Measurements from ENCODE around the gene PI16.

PI16 gene

DNA sequence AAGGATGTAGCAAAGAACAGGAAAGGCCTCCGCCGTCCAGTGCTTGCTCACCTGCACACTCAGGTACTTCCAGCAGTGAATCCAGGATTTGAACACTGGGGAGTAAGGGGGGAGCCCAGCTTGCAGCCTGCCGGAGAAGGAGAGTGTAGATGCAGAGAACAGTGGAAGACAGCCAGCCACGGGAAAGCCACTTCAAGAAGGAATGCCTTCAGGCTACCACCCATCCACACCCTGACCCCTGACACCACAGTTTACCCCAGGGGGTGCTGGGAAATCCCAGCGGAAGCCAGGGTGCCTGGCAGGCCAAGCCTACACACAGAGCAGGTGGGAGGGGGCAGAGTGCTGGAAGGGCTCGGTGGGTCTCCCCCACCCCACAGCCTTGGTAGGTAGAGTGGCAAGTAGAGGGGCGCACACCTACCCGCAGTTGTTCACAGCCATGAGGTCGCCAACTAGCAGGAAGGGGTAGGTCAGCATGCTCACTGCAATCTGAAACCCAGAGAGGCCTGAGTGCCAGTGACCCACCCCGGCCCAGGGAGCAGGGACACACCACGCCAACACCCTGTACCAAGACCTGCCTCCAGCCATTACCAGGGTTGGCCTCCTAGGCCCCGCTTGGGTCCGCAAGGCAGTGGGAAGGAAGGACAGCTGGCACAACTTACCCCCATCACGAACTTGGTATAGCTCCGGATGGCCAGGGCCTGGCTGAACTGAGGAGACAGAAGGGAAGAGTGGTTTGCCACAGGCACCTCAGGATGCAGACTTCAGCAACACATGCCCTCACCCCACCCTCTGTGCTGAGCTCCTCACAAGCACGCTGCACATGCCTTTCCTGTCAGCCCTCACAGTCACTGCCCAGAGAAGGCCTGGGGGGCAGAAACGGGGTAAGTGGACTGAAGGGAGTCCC is 15.7 kb downstream of the PI16 start:
- Histone ChIP-seq H3K27me3 (ENCODE audit: insufficient read depth, low read depth, severe bottlenecking) (no peaks in the 10 kb centered on the region), H3K9me3 (ENCODE audit: severe bottlenecking) (no peaks in the 10 kb centered on the region), H3K4me3 (ENCODE audit: low read depth, low read length) (no peak overlapping the region), H3K36me3 (peaks cover 89% of the 10 kb centered on the region), H3K27ac (peak overlapping the region; percentile 42)
- DNase-seq: no peak
- TF ChIP-seq, protein P1, sequence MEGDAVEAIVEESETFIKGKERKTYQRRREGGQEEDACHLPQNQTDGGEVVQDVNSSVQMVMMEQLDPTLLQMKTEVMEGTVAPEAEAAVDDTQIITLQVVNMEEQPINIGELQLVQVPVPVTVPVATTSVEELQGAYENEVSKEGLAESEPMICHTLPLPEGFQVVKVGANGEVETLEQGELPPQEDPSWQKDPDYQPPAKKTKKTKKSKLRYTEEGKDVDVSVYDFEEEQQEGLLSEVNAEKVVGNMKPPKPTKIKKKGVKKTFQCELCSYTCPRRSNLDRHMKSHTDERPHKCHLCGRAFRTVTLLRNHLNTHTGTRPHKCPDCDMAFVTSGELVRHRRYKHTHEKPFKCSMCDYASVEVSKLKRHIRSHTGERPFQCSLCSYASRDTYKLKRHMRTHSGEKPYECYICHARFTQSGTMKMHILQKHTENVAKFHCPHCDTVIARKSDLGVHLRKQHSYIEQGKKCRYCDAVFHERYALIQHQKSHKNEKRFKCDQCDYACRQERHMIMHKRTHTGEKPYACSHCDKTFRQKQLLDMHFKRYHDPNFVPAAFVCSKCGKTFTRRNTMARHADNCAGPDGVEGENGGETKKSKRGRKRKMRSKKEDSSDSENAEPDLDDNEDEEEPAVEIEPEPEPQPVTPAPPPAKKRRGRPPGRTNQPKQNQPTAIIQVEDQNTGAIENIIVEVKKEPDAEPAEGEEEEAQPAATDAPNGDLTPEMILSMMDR (IDR thresholded peaks at IDR 0.05; ENCODE audit: low read depth, low read length): no peak

DNA sequence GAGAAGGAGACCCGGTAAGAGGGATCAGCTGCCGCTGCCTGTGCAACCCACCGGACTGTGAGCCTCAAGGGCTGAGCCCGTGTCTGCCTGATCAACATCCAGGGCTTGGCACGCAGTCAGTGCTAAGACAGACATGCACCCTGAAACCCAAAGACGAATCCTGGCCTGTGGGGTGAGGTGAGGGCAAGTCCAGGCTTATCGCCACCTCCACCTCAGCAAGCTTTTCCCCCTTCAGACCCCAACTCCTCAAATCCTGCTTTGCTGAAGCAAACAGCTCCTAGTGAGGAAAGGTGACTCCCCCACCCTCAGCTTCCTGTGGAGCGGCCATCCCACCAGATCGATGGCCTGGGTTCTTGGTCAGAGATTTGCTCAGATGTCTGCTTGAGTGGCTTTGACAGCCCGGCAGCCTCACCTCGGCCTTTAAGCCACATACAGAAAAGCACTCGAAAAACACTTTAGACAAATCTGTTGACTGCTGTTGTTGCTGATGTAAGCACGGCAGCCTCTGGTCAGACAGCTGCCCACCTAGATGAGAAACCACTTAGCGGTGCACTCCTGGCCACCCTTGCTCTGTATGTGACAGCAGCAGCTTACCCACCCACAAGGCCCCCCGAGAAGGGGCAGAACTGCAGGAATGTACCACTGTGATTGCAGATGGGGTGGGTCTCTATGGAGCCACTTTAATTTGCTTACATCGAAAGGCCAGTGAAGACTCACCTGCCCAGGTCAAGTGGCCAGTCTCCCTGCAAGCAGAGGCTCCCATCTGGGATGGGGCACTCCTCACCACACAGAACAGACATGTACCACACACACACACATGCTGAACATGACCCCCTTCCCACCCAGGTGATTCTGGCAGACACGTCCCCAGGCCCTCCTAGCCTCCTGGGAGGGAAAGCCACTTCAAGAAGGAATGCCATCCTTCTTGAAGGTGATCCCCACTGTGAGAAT is 16.6 kb downstream of the PI16 start:
- peak overlapping the region; percentile 42 for H3K27ac ChIP-seq
- no peaks in the 10 kb centered on the region for H3K9me3 ChIP-seq (ENCODE audit: severe bottlenecking)
- TF ChIP-seq, protein P1 (IDR thresholded peaks at IDR 0.05; ENCODE audit: low read depth, low read length): no peak
- H3K4me3 ChIP-seq (ENCODE audit: low read depth, low read length): no peak overlapping the region
- H3K36me3 ChIP-seq: peaks cover 96% of the 10 kb centered on the region
- DNase-seq: no peak
- H3K27me3 ChIP-seq (ENCODE audit: insufficient read depth, low read depth, severe bottlenecking): no peaks in the 10 kb centered on the region

DNA sequence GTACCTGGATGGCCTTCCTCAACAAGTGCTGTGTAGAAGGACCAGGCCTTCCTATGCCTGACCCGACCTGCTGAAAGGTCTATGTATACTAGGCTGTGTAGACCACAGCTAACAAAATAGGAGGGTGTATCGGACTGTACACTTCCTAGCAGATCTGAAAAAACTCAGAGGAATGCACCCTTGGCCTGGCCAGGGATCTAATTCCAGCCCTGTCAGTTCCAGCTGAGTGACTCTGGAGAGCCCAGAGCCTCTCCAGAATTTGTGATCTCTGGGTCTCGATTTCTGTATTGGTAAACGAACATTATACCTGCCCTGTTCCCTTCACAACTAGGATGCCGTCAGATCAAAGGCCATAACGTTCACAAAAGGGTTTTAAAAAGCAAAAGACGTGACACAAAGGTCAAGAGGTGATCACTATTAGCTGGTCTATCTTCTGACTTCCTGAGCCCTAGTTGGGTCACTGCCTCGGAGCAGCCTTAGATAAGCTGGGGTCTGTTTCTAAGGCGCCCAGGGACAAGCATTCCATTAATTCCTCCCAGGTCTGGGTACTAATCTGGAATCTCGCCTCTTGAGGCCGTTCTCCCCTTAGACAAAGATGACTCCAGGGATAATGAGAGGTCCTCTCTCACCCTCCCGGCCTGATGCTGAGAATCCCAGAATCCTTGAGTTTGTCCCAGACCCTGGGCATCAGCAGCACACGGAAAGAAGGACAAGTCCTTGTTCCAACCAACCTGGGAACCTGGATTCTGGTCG is 17.6 kb downstream of the PI16 start:
- Histone ChIP-seq H3K27me3 (ENCODE audit: insufficient read depth, low read depth, severe bottlenecking) (no peaks in the 10 kb centered on the region), H3K27ac (no peak overlapping the region), H3K9me3 (ENCODE audit: severe bottlenecking) (no peaks in the 10 kb centered on the region), H3K4me3 (ENCODE audit: low read depth, low read length) (no peak overlapping the region), H3K36me3 (peaks cover 100% of the 10 kb centered on the region)
- TF ChIP-seq, protein P1 (IDR thresholded peaks at IDR 0.05; ENCODE audit: low read depth, low read length): no peak
- DNase-seq: no peak

DNA sequence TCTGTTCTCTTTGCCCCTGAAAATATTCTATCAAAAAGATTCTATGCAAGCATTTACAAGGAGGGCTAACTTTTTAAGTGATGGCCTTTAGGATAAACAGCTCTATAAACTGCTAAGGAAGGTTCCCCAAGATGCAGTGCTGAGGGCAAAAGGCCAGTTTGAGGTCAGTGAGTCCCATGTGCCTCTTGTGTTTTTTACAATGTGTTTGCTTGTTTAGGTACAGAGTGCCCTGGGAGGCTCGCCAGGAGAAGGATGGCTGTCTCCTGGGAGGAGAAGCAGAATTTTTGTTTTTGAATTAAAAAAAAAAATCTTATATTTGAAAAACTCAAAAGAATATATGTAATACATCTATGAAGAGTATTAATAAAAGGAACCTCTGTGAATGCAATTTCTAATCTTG is 18.7 kb downstream of the PI16 start:
- H3K9me3 ChIP-seq (ENCODE audit: severe bottlenecking): no peaks in the 10 kb centered on the region
- TF ChIP-seq, protein P1 (IDR thresholded peaks at IDR 0.05; ENCODE audit: low read depth, low read length): no peak
- no peak for DNase-seq
- peaks cover 100% of the 10 kb centered on the region for H3K36me3 ChIP-seq
- H3K27ac ChIP-seq: no peak overlapping the region
- H3K4me3 ChIP-seq (ENCODE audit: low read depth, low read length): no peak overlapping the region
- no peaks in the 10 kb centered on the region for H3K27me3 ChIP-seq (ENCODE audit: insufficient read depth, low read depth, severe bottlenecking)

DNA sequence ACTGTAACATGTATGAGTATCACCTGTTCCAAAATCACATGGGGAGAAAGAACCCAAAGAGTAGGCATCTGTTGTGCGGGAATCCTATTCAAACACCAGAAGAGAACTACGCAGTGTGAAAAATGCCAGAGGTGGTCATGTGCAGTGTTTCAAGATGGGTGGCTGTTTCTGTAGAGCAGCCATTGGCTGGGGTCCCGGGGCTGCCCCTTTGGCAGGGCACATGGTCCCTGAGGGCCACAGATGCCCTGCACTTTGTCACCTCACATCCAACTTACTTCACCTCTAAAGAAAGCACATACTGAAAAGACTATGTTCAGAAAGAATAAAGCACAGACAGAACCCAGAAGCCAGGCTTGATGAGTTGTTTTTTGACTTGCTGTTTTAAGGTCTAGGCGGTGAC is 19.1 kb downstream of the PI16 start:
- TF ChIP-seq, protein P1 (IDR thresholded peaks at IDR 0.05; ENCODE audit: low read depth, low read length): no peak
- H3K27ac ChIP-seq: no peak overlapping the region
- DNase-seq: no peak
- peaks cover 100% of the 10 kb centered on the region for H3K36me3 ChIP-seq
- H3K9me3 ChIP-seq (ENCODE audit: severe bottlenecking): no peaks in the 10 kb centered on the region
- no peak overlapping the region for H3K4me3 ChIP-seq (ENCODE audit: low read depth, low read length)
- no peaks in the 10 kb centered on the region for H3K27me3 ChIP-seq (ENCODE audit: insufficient read depth, low read depth, severe bottlenecking)

All from WERI-Rb-1 (cell line).